Stimulated activated naive CD8-positive, alpha-beta T cell treated with anti-CD3 and anti-CD28 coated beads, Interleukin-15, Interleukin-2, amounts not matched to agents 100 ng/mL and 50 ng/mL, for 24 hours (primary cell): ENCODE measurements around the gene SNED1.

Experiments
- H3K27ac Mint-ChIP-seq: one replicate; pipeline ENCODE4 v1.8.0; 2021; ENCODE audit warnings: mild to moderate bottlenecking, mixed read lengths
- H3K27me3 Mint-ChIP-seq: one replicate; pipeline ENCODE4 v1.8.0; 2021; ENCODE audit warnings: mixed read lengths
- H3K36me3 Mint-ChIP-seq: one replicate; pipeline ENCODE4 v1.8.0; 2021; ENCODE audit warnings: low read depth, mixed read lengths
- H3K4me1 Mint-ChIP-seq: one replicate; pipeline ENCODE4 v1.8.0; 2021; ENCODE audit warnings: low read depth, mixed read lengths
- H3K4me3 Mint-ChIP-seq: one replicate; pipeline ENCODE4 v1.8.0; 2021; ENCODE audit warnings: mild to moderate bottlenecking, mixed read lengths
- H3K9me3 Mint-ChIP-seq: one replicate; pipeline ENCODE4 v1.8.0; 2021; ENCODE audit warnings: mixed read lengths

Gene SNED1

GRCh38 chr2:240991378-240992263 is 6.8 kb upstream of the SNED1 start:
- Mint-ChIP-seq H3K9me3 (no peaks in the 10 kb centered on the region), H3K27me3 (no peaks in the 10 kb centered on the region), H3K36me3 (no peaks in the 10 kb centered on the region), H3K4me1 (no peaks in the 10 kb centered on the region), H3K27ac (no peak overlapping the region), H3K4me3 (no peak overlapping the region)

- Mint-ChIP-seq H3K4me1 (peaks cover 5% of the 10 kb centered on the region), H3K27me3 (peaks cover 8% of the 10 kb centered on the region), H3K9me3 (no peaks in the 10 kb centered on the region), H3K36me3 (no peaks in the 10 kb centered on the region), H3K4me3 (no peak overlapping the region), H3K27ac (no peak overlapping the region)
These were observed 5.7 kb upstream of the SNED1 start for GRCh38 chr2:240992572-240993291.

- H3K27ac Mint-ChIP-seq: no peak overlapping the region
- H3K4me3 Mint-ChIP-seq: no peak overlapping the region
- peaks cover 5% of the 10 kb centered on the region for H3K4me1 Mint-ChIP-seq
- H3K36me3 Mint-ChIP-seq: no peaks in the 10 kb centered on the region
- peaks cover 8% of the 10 kb centered on the region for H3K27me3 Mint-ChIP-seq
- no peaks in the 10 kb centered on the region for H3K9me3 Mint-ChIP-seq
These were observed 4.8 kb upstream of the SNED1 start for GRCh38 chr2:240993446-240994170.

GRCh38 chr2:240994171-240994896 is 4.1 kb upstream of the SNED1 start:
- no peak overlapping the region for H3K27ac Mint-ChIP-seq
- H3K27me3 Mint-ChIP-seq: peaks cover 8% of the 10 kb centered on the region
- no peaks in the 10 kb centered on the region for H3K36me3 Mint-ChIP-seq
- H3K9me3 Mint-ChIP-seq: no peaks in the 10 kb centered on the region
- peaks cover 5% of the 10 kb centered on the region for H3K4me1 Mint-ChIP-seq
- no peak overlapping the region for H3K4me3 Mint-ChIP-seq

- peaks cover 14% of the 10 kb centered on the region for H3K4me1 Mint-ChIP-seq
- H3K9me3 Mint-ChIP-seq: no peaks in the 10 kb centered on the region
- no peak overlapping the region for H3K27ac Mint-ChIP-seq
- H3K36me3 Mint-ChIP-seq: no peaks in the 10 kb centered on the region
- H3K4me3 Mint-ChIP-seq: no peak overlapping the region
- H3K27me3 Mint-ChIP-seq: peaks cover 15% of the 10 kb centered on the region
These were observed 3.1 kb upstream of the SNED1 start for GRCh38 chr2:240995041-240996021.

- H3K27ac Mint-ChIP-seq: no peak overlapping the region
These were observed 2.1 kb upstream of the SNED1 start for GRCh38 chr2:240996161-240996833.

GRCh38 chr2:240996834-240997140 is 1.6 kb upstream of the SNED1 start:
- H3K4me1 Mint-ChIP-seq: peaks cover 14% of the 10 kb centered on the region
- H3K9me3 Mint-ChIP-seq: no peaks in the 10 kb centered on the region
- H3K36me3 Mint-ChIP-seq: no peaks in the 10 kb centered on the region
- no peak overlapping the region for H3K27ac Mint-ChIP-seq
- H3K4me3 Mint-ChIP-seq: no peak overlapping the region
- H3K27me3 Mint-ChIP-seq: peaks cover 19% of the 10 kb centered on the region

More at GRCh38 chr2:240996161-240996833, 2.1 kb upstream of the SNED1 start:
- no peaks in the 10 kb centered on the region for H3K9me3 Mint-ChIP-seq
- H3K27me3 Mint-ChIP-seq: peaks cover 19% of the 10 kb centered on the region
- peaks cover 14% of the 10 kb centered on the region for H3K4me1 Mint-ChIP-seq
- H3K36me3 Mint-ChIP-seq: no peaks in the 10 kb centered on the region
- no peak overlapping the region for H3K4me3 Mint-ChIP-seq

- peak overlapping the region; percentile 45 for H3K4me3 Mint-ChIP-seq
- H3K9me3 Mint-ChIP-seq: no peaks in the 10 kb centered on the region
- H3K36me3 Mint-ChIP-seq: no peaks in the 10 kb centered on the region
- peaks cover 19% of the 10 kb centered on the region for H3K27me3 Mint-ChIP-seq
- peaks cover 14% of the 10 kb centered on the region for H3K4me1 Mint-ChIP-seq
- no peak overlapping the region for H3K27ac Mint-ChIP-seq
These were observed 1.1 kb upstream of the SNED1 start for GRCh38 chr2:240997141-240997855.

- peaks cover 19% of the 10 kb centered on the region for H3K27me3 Mint-ChIP-seq
- H3K4me3 Mint-ChIP-seq: no peak overlapping the region
- no peak overlapping the region for H3K27ac Mint-ChIP-seq
- peaks cover 3% of the 10 kb centered on the region for H3K9me3 Mint-ChIP-seq
- peaks cover 14% of the 10 kb centered on the region for H3K4me1 Mint-ChIP-seq
- H3K36me3 Mint-ChIP-seq: peaks cover 2% of the 10 kb centered on the region
These were observed 232 bp downstream of the SNED1 start for GRCh38 chr2:240998706-240998994.

- Mint-ChIP-seq H3K4me1 (peaks cover 14% of the 10 kb centered on the region), H3K4me3 (no peak overlapping the region), H3K36me3 (peaks cover 7% of the 10 kb centered on the region), H3K9me3 (peaks cover 7% of the 10 kb centered on the region), H3K27ac (no peak overlapping the region), H3K27me3 (peaks cover 19% of the 10 kb centered on the region)
These were observed 775 bp downstream of the SNED1 start for GRCh38 chr2:240998995-240999791.

- H3K36me3 Mint-ChIP-seq: peaks cover 7% of the 10 kb centered on the region
- peaks cover 7% of the 10 kb centered on the region for H3K9me3 Mint-ChIP-seq
- no peak overlapping the region for H3K27ac Mint-ChIP-seq
- H3K4me1 Mint-ChIP-seq: peaks cover 14% of the 10 kb centered on the region
- peaks cover 19% of the 10 kb centered on the region for H3K27me3 Mint-ChIP-seq
- no peak overlapping the region for H3K4me3 Mint-ChIP-seq
These were observed 1.6 kb downstream of the SNED1 start for GRCh38 chr2:240999873-241000541.

- H3K4me3 Mint-ChIP-seq: no peak overlapping the region
- no peak overlapping the region for H3K27ac Mint-ChIP-seq
- H3K36me3 Mint-ChIP-seq: peaks cover 13% of the 10 kb centered on the region
- H3K9me3 Mint-ChIP-seq: peaks cover 12% of the 10 kb centered on the region
- peaks cover 19% of the 10 kb centered on the region for H3K27me3 Mint-ChIP-seq
- H3K4me1 Mint-ChIP-seq: peaks cover 14% of the 10 kb centered on the region
These were observed 2.5 kb downstream of the SNED1 start for GRCh38 chr2:241000831-241001321.
